H1 (cell line): ENCODE measurements around the gene RD3L. TPM values are rescaled to one million over a fixed set of nuclear protein-coding genes. Genes with fewer than 3 reads are reported as not detected.

Experiments used
- CTCF ChIA-PET: fragments of 300-600 bp; sonication (Branson Sonifier 250); formaldehyde crosslinking; loops from one replicate; lab custom pipeline; 2021; ENCODE audit not compliant: partially characterized antibody; lab: Charles Lee
- POLR2A ChIA-PET: fragments of 300-600 bp; sonication (Branson Sonifier 250); formaldehyde crosslinking; loops from one replicate; lab custom pipeline; 2021; ENCODE audit warnings: inconsistent platforms; ENCODE audit not compliant: partially characterized antibody; lab: Charles Lee
- DNase-seq, 2 experiments: peaks; one replicate each; pipeline versions ENCODE4 v3.0.0 to v3.0.0-alpha.2; 2010 to 2022; ENCODE audit warnings: low spot score in 2 of 2, low read depth in 1 of 2, mixed read lengths in 1 of 2
- FAIRE-seq: peaks from 2 replicates; lab custom pipeline; 2011; peaks lifted over from hg19 to GRCh38; lab: Jason Lieb, UNC
- H2AFZ ChIP-seq: 2 replicates; pipeline ENCODE4 v1.8.1; 2012; ENCODE audit warnings: low read length, inconsistent platforms
- H2AK5ac ChIP-seq: 2 replicates; pipeline ENCODE4 v1.6.1; 2013; ENCODE audit warnings: low read depth, low read length
- H2BK120ac ChIP-seq: replicated peaks from 2 replicates; pipeline ENCODE3; 2013; ENCODE audit warnings: low read depth, low read length, inconsistent platforms
- H2BK12ac ChIP-seq: 2 replicates; pipeline ENCODE4 v1.6.1; 2013; ENCODE audit warnings: low read depth, low read length
- H2BK15ac ChIP-seq: 2 replicates; pipeline ENCODE4 v1.6.1; 2013; ENCODE audit warnings: low read length
- H2BK20ac ChIP-seq: 2 replicates; pipeline ENCODE4 v1.6.1; 2013; ENCODE audit warnings: low read length
- H2BK5ac ChIP-seq: 2 replicates; pipeline ENCODE4 v1.6.1; 2013; ENCODE audit warnings: low read depth, low read length
- H3K14ac ChIP-seq: 2 replicates; pipeline ENCODE4 v1.6.1; 2013; ENCODE audit warnings: inconsistent platforms; ENCODE audit not compliant: insufficient read length
- H3K18ac ChIP-seq: 2 replicates; pipeline ENCODE4 v1.6.1; 2013; ENCODE audit warnings: low read length; ENCODE audit errors: extremely low read depth
- H3K23ac ChIP-seq: 2 replicates; pipeline ENCODE4 v1.6.1; 2013; ENCODE audit warnings: inconsistent platforms; ENCODE audit not compliant: insufficient read length
- H3K23me2 ChIP-seq: 2 replicates; pipeline ENCODE4 v1.6.1; 2013; ENCODE audit warnings: low read depth, low read length
- H3K27ac ChIP-seq: 2 replicates; pipeline ENCODE4 v1.6.1; 2011; ENCODE audit warnings: low read depth, low read length, inconsistent platforms
- H3K27me3 ChIP-seq, 4 experiments: replicated peaks in 1 of 4; 1 replicate in 1 of 4; 2 replicates in 3 of 4; pipeline versions ENCODE4 v1.6.1 to v1.8.1; 2011 to 2013; ENCODE audit warnings: low read length in 3 of 4, mild to moderate bottlenecking in 3 of 4, inconsistent platforms in 2 of 4, mixed read lengths in 2 of 4, moderate library complexity in 1 of 4; ENCODE audit not compliant: control insufficient read depth in 3 of 4, insufficient read depth in 3 of 4; ENCODE audit errors: extremely low read depth in 1 of 4
- H3K36me3 ChIP-seq, 4 experiments: 2 replicates each; pipeline versions ENCODE4 v1.6.1 to v1.8.1; 2011 to 2013; ENCODE audit warnings: mild to moderate bottlenecking in 4 of 4, low read length in 3 of 4, moderate library complexity in 2 of 4, control low read depth in 1 of 4, inconsistent platforms in 1 of 4; ENCODE audit not compliant: insufficient read depth in 4 of 4, control insufficient read depth in 2 of 4
- H3K4ac ChIP-seq: replicated peaks from 2 replicates; pipeline ENCODE3; 2013; ENCODE audit warnings: low read length, low read depth, mixed read lengths, inconsistent platforms; ENCODE audit not compliant: insufficient read length
- H3K4me1 ChIP-seq, 4 experiments: replicated peaks in 1 of 4; 1 replicate in 1 of 4; 2 replicates in 3 of 4; pipeline versions ENCODE4 v1.6.1 to v1.8.1; 2011 to 2013; ENCODE audit warnings: low read length in 3 of 4, inconsistent platforms in 2 of 4, mixed read lengths in 1 of 4; ENCODE audit not compliant: insufficient read depth in 4 of 4, control insufficient read depth in 3 of 4
- H3K4me2 ChIP-seq, 2 experiments: 2 replicates each; pipeline versions ENCODE4 v1.6.1 to v1.8.1; 2011 to 2013; ENCODE audit warnings: low read depth in 2 of 2, low read length in 2 of 2, control low read depth in 1 of 2, inconsistent platforms in 1 of 2, mild to moderate bottlenecking in 1 of 2; ENCODE audit not compliant: insufficient read depth in 1 of 2
- H3K4me3 ChIP-seq, 4 experiments: fragments of 200-600, 300-600 bp in 1 of 4; sonication (generic), shearing (Covaris generic), sonication (Bioruptor Twin) in 1 of 4; 2 replicates each; pipeline versions ENCODE4 v1.5.1 to v1.8.1; 2011 to 2016; ENCODE audit warnings: low read length in 4 of 4, low read depth in 3 of 4, control low read depth in 2 of 4, inconsistent platforms in 2 of 4, mild to moderate bottlenecking in 2 of 4, mixed read lengths in 1 of 4, moderate library complexity in 1 of 4; ENCODE audit not compliant: insufficient read depth in 2 of 4; ENCODE audit errors: extremely low read depth in 1 of 4
- H3K56ac ChIP-seq: replicated peaks from 2 replicates; pipeline ENCODE3; 2013; ENCODE audit warnings: low read depth, mild to moderate bottlenecking, mixed read lengths, low read length, inconsistent platforms; ENCODE audit not compliant: insufficient read length
- H3K79me1 ChIP-seq: 2 replicates; pipeline ENCODE4 v1.6.1; 2013; ENCODE audit warnings: low read depth, low read length, control low read depth
- H3K79me2 ChIP-seq, 2 experiments: 2 replicates each; pipeline versions ENCODE4 v1.6.1 to v1.8.1; 2012 to 2013; ENCODE audit warnings: low read length in 2 of 2, mild to moderate bottlenecking in 2 of 2, inconsistent platforms in 1 of 2; ENCODE audit not compliant: insufficient read depth in 2 of 2, control insufficient read depth in 1 of 2
- H3K9ac ChIP-seq, 4 experiments: replicated peaks in 1 of 4; 1 replicate in 1 of 4; 2 replicates in 3 of 4; pipeline versions ENCODE4 v1.6.1 to v1.8.1; 2011 to 2013; ENCODE audit warnings: low read depth in 3 of 4, low read length in 3 of 4, control low read depth in 2 of 4, mild to moderate bottlenecking in 2 of 4, moderate library complexity in 2 of 4, inconsistent platforms in 1 of 4; ENCODE audit errors: extremely low read depth in 1 of 4
- H3K9me3 ChIP-seq, 2 experiments: 2 replicates each; pipeline versions ENCODE4 v1.6.1 to v1.8.1; 2012 to 2013; ENCODE audit warnings: mild to moderate bottlenecking in 2 of 2, moderate library complexity in 2 of 2, control low read depth in 1 of 2, inconsistent platforms in 1 of 2, low read depth in 1 of 2, low read length in 1 of 2, mixed read lengths in 1 of 2; ENCODE audit not compliant: insufficient read depth in 2 of 2
- H4K20me1 ChIP-seq, 2 experiments: replicated peaks in 1 of 2; 2 replicates each; pipeline versions ENCODE3 to v1.8.1; 2011 to 2013; ENCODE audit warnings: inconsistent platforms in 2 of 2, low read length in 2 of 2, mild to moderate bottlenecking in 1 of 2; ENCODE audit not compliant: insufficient read depth in 2 of 2, control insufficient read depth in 1 of 2
- H4K5ac ChIP-seq: 2 replicates; pipeline ENCODE4 v1.6.1; 2013; ENCODE audit warnings: low read length, low read depth, mixed read lengths, inconsistent platforms; ENCODE audit not compliant: insufficient read length
- H4K8ac ChIP-seq: 2 replicates; pipeline ENCODE4 v1.8.0; 2013; ENCODE audit warnings: mild to moderate bottlenecking, moderate library complexity, low read length, inconsistent platforms; ENCODE audit not compliant: insufficient read depth; ENCODE audit errors: extremely low read depth
- H4K91ac ChIP-seq: replicated peaks from 2 replicates; pipeline ENCODE3; 2013; ENCODE audit warnings: low read length, mixed read lengths, inconsistent platforms; ENCODE audit not compliant: insufficient read length
- WGBS, 2 experiments: shearing (Covaris generic) in 1 of 2; methylation state at CpG; one replicate each; pipeline versions ENCODE4 v1.1.6 to v1.1.7; 2013 to 2015; ENCODE audit warnings: low lambda C conversion rate in 2 of 2, mixed read lengths in 2 of 2, inconsistent platforms in 1 of 2, low coverage in 1 of 2, missing lambda C conversion rate in 1 of 2; ENCODE audit not compliant: insufficient replicate concordance in 2 of 2, insufficient coverage in 1 of 2, insufficient read length in 1 of 2; ENCODE audit errors: extremely low coverage in 1 of 2, missing lambda C conversion rate in 1 of 2; 5-methylcytosine and 5-hydroxymethylcytosine counted together
- polyA plus RNA-seq, 7 experiments: library from polyadenylated mRNA; depleted of rRNA in 3 of 7; stranded (reverse) in 5 of 7; unstranded in 2 of 7; fragments of >200 nt in 5 of 7; fragments of 200-250 nt in 2 of 7; gene quantifications; 1 replicate in 5 of 7; 2 replicates in 1 of 7; 4 replicates in 1 of 7; pipeline versions ENCODE4 v1.2.1 to v1.2.3, GENCODE V29; 2011 to 2013; ENCODE audit warnings: missing spikeins in 2 of 7, mixed read lengths in 2 of 7
- total RNA-seq: library from RNA; stranded (reverse); fragmentation: NEBNext Ultra II Directional; extraction: Animal tissue kit (Norgen Biotek cat#: 25700); gene quantifications from 2 replicates; pipeline ENCODE4 v1.2.1, GENCODE V29; 2021

Gene RD3L
- total and polyA plus RNA-seq, 2 of the 8 experiments (the other 6 are each of a cell fraction or from before 2014, with no cell fraction given), result not detected

GRCh38 chr14:103894034-103894722, 48.2 kb downstream of the RD3L start:
- no peak overlapping the region for H2AFZ ChIP-seq
- DNase-seq (no peak), FAIRE-seq (no peak)
- ChIA-PET POLR2A (interaction anchor here (1.5 kb wide), 1 partner anchor 11 kb away, joined by 3 read pairs; no protein-coding TSS in a partner anchor), CTCF (interaction anchor here (1.2 to 1.8 kb wide), 4 partner anchors 12 to 24 kb away, joined by 3 to 6 read pairs (median 4); no protein-coding TSS in a partner anchor)
- H3K4ac ChIP-seq, result no peak overlapping the region
- peaks cover 0 to 3% of the 10 kb centered on the region in 2 experiments; a peak in 1 of 4 replicates for H3K9me3 ChIP-seq
- H3K56ac ChIP-seq, result no peak overlapping the region
- 94% methylated on average over 25 of the region's 26 CpGs; no CpG with 5 or more reads in 1 of the 2 experiments for WGBS, 2 experiments
- no peak overlapping the region for H2BK15ac ChIP-seq
- no peaks in the 10 kb centered on the region for H3K79me2 ChIP-seq
- no peak overlapping the region for H3K23ac ChIP-seq
- H3K9ac ChIP-seq, result no peak overlapping the region
- no peak overlapping the region for H2BK12ac ChIP-seq
- H3K27me3 ChIP-seq, result no peaks in the 10 kb centered on the region
- no peak overlapping the region; the same call in 1 of the 2 replicates for H4K8ac ChIP-seq
- no peak overlapping the region for H3K27ac ChIP-seq
- no peak overlapping the region for H3K18ac ChIP-seq
- H3K23me2 ChIP-seq, result no peaks in the 10 kb centered on the region
- no peak overlapping the region for H2BK120ac ChIP-seq
- no peaks in the 10 kb centered on the region for H3K36me3 ChIP-seq
- no peak overlapping the region for H4K5ac ChIP-seq
- no peak overlapping the region for H3K4me2 ChIP-seq
- H3K4me3 ChIP-seq, result no peak overlapping the region
- no peaks in the 10 kb centered on the region for H3K79me1 ChIP-seq
- no peak overlapping the region for H3K14ac ChIP-seq
- no peak overlapping the region for H2BK5ac ChIP-seq
- peaks cover 0 to 2% of the 10 kb centered on the region in 2 experiments for H4K20me1 ChIP-seq
- H2AK5ac ChIP-seq, result no peak overlapping the region
- no peak overlapping the region for H4K91ac ChIP-seq
- H2BK20ac ChIP-seq, result no peak overlapping the region
- H3K4me1 ChIP-seq, result peaks cover 0 to 2% (median 0%) of the 10 kb centered on the region in 4 experiments; a peak in 1 of 7 replicates
